Osteoblast (primary cell): ENCODE data around the gene FMOD. TPM values are rescaled to one million over a fixed set of nuclear protein-coding genes. Genes with fewer than 3 reads are reported as not detected.

Source experiments
- DNase-seq: peaks from one replicate; pipeline ENCODE4 v3.0.0; 2011; ENCODE audit warnings: low spot score, mixed read lengths; ENCODE audit not compliant: insufficient read length; ENCODE audit errors: missing footprints
- H2AFZ ChIP-seq: 2 replicates; pipeline ENCODE4 v1.6.0; 2011; ENCODE audit warnings: mild to moderate bottlenecking, low read length
- H3K27ac ChIP-seq: 2 replicates; pipeline ENCODE4 v1.5.1; 2011; ENCODE audit warnings: mild to moderate bottlenecking, low read depth, low read length, moderate library complexity
- H3K27me3 ChIP-seq: 2 replicates; pipeline ENCODE4 v1.6.0; 2012; ENCODE audit warnings: mild to moderate bottlenecking, control low read depth, inconsistent platforms, low read length, moderate library complexity; ENCODE audit not compliant: insufficient read depth
- H3K36me3 ChIP-seq: 2 replicates; pipeline ENCODE4 v1.5.1; 2011; ENCODE audit warnings: mild to moderate bottlenecking, low read length, control low read depth, moderate library complexity; ENCODE audit not compliant: insufficient read depth
- H3K4me1 ChIP-seq: 2 replicates; pipeline ENCODE4 v1.5.1; 2011; ENCODE audit warnings: mild to moderate bottlenecking, low read length, control low read depth, moderate library complexity; ENCODE audit not compliant: insufficient read depth
- H3K4me2 ChIP-seq: 2 replicates; pipeline ENCODE4 v1.6.0; 2011; ENCODE audit warnings: mild to moderate bottlenecking, low read length; ENCODE audit not compliant: insufficient read depth
- H3K4me3 ChIP-seq: fragments of 200-600 bp; sonication (generic); 3 replicates; pipeline ENCODE4 v1.5.1; 2012; ENCODE audit warnings: mild to moderate bottlenecking, low read length, inconsistent platforms; ENCODE audit not compliant: insufficient read depth
- H3K79me2 ChIP-seq: 2 replicates; pipeline ENCODE4 v1.6.0; 2012; ENCODE audit warnings: mild to moderate bottlenecking, low read length, control low read depth, inconsistent platforms; ENCODE audit not compliant: insufficient read depth
- H3K9me3 ChIP-seq: 2 replicates; pipeline ENCODE4 v1.5.1; 2011; ENCODE audit warnings: low read depth, low read length, control low read depth
- H4K20me1 ChIP-seq: 2 replicates; pipeline ENCODE4 v1.6.0; 2012; ENCODE audit warnings: mild to moderate bottlenecking, low read length, control low read depth; ENCODE audit not compliant: insufficient read depth
- CTCF ChIP-seq: IDR thresholded peaks from 2 replicates; pipeline ENCODE4 v1.5.1; 2011; ENCODE audit warnings: mild to moderate bottlenecking, low read depth, low read length, moderate library complexity; ENCODE audit errors: extremely low read depth
- total RNA-seq: library from RNA; depleted of rRNA; stranded (reverse); fragments of >200 nt; gene quantifications from 2 replicates; pipeline ENCODE4 v1.2.3, GENCODE V29; 2012

The FMOD gene
- 2.9 and 5.9 TPM in 2 replicates for total RNA-seq

GRCh38 chr1:203351037-203351625 lies at the start of gene FMOD:
TSS of gene FMOD (minus strand) at chr1:203351122. CDS start at chr1:203348270, 2,852 bp downstream.
- Histone ChIP-seq H4K20me1 (no peaks in the 10 kb centered on the region), H3K4me1 (no peaks in the 10 kb centered on the region), H3K27me3 (peaks cover 33% of the 10 kb centered on the region), H3K4me3 (peak within 1 kb of the TSS; percentile 54), H3K79me2 (no peaks in the 10 kb centered on the region), H3K4me2 (peak within 1 kb of the TSS; percentile 74), H3K9me3 (no peaks in the 10 kb centered on the region), H3K27ac (no peak within 1 kb of the TSS), H2AFZ (peak within 1 kb of the TSS; percentile 83), H3K36me3 (no peaks in the 10 kb centered on the region)
- peak; percentile 12 for TF ChIP-seq CTCF
- DNase-seq: no peak

DNA sequence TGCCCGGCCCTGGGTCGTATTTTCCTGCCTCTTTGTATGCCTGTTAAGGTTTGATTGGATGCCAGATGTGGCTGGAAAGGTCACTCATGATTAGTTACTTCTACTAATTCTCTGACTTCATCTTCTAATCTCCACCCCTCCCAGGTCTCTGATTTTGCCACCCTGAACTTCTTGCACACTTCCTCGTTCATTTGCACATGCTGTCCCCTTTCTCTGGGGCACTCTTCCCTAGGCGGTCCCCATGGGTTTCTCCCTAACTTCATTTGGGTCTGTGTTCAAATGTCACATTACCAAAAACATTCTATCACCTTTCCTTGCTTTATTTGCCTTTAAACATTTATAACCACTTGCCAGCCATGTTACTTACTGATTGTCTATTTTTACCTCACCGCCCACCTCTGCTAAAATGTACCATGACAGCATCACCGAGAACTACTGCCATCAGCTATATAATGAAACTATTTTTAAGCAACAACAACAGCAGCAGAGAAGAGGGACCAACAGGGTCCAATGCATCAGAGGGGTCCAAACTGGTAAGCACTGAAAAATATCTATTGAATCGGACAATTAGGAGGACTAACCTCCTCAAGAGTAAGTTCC lies 45.8 kb upstream of the FMOD start:
- no peak for DNase-seq
- H3K4me2 ChIP-seq: no peak overlapping the region
- no peaks in the 10 kb centered on the region for H4K20me1 ChIP-seq
- H3K27ac ChIP-seq: no peak overlapping the region
- no peaks in the 10 kb centered on the region for H3K36me3 ChIP-seq
- TF ChIP-seq CTCF: no peak
- H2AFZ ChIP-seq: no peak overlapping the region
- H3K9me3 ChIP-seq: no peaks in the 10 kb centered on the region
- no peaks in the 10 kb centered on the region for H3K79me2 ChIP-seq
- H3K4me3 ChIP-seq: no peak overlapping the region
- H3K4me1 ChIP-seq: no peaks in the 10 kb centered on the region
- H3K27me3 ChIP-seq: peaks cover 8% of the 10 kb centered on the region

DNA sequence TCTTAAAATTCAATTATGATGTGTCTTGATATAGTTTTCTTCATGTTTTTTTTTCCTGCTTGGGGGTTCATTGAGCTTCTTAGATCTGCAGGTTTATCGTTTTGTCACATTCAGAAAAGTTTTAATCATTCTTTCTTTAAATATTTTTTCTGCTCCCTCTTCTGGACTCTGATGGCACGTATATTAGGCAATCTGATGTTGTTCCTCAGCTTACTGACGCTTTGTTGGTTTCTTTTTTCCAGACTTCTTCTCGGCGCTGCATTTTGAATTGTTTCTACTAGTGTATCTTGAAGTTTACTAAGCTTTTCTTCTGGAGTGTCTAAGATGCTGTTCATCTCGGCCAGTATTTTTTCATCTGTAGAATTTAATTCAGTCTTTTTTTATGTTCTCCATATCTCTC lies 44.8 kb upstream of the FMOD start:
- peak overlapping the region; percentile 66 for H3K4me2 ChIP-seq
- TF ChIP-seq CTCF: no peak

GRCh38 chr1:203390298-203390697 lies 39.4 kb upstream of the FMOD start:
- Histone ChIP-seq H3K9me3 (no peaks in the 10 kb centered on the region), H3K4me1 (no peaks in the 10 kb centered on the region), H3K79me2 (no peaks in the 10 kb centered on the region), H3K4me2 (no peak overlapping the region), H3K36me3 (no peaks in the 10 kb centered on the region), H4K20me1 (no peaks in the 10 kb centered on the region), H3K4me3 (no peak overlapping the region), H2AFZ (no peak overlapping the region), H3K27me3 (peaks cover 13% of the 10 kb centered on the region), H3K27ac (no peak overlapping the region)
- no peak for DNase-seq
- no peak for TF ChIP-seq CTCF

More for the DNA sequence above, 44.8 kb upstream of the FMOD start:
- no peak for DNase-seq
- Histone ChIP-seq H4K20me1 (no peaks in the 10 kb centered on the region), H3K27me3 (peaks cover 8% of the 10 kb centered on the region), H2AFZ (peak overlapping the region; percentile 60), H3K27ac (no peak overlapping the region), H3K79me2 (no peaks in the 10 kb centered on the region), H3K9me3 (no peaks in the 10 kb centered on the region), H3K4me1 (no peaks in the 10 kb centered on the region), H3K36me3 (no peaks in the 10 kb centered on the region), H3K4me3 (no peak overlapping the region)
